Naive thymus-derived CD4-positive, alpha-beta T cell (primary cell): ENCODE data around the gene MGAT5B. TPM values are rescaled to one million over a fixed set of nuclear protein-coding genes. Genes with fewer than 3 reads are reported as not detected.

ENCODE experiments used
- ATAC-seq: fragments of 150-1000 bp; cut with Tn5 transposase; 2 replicates; pipeline ENCODE4 v1.10.0; 2021; ENCODE audit warnings: mild to moderate bottlenecking, moderate library complexity
- CTCF ChIA-PET: fragments of 350-600 bp; sonication (Branson Sonifier 250); formaldehyde crosslinking; loops from one replicate; lab custom pipeline; 2021; ENCODE audit warnings: antibody characterized with exemption; lab: Charles Lee
- POLR2A ChIA-PET: fragments of 350-600 bp; sonication (Branson Sonifier 250); formaldehyde crosslinking; loops from one replicate; lab custom pipeline; 2021; ENCODE audit warnings: antibody characterized with exemption, inconsistent platforms; lab: Charles Lee
- DNase-seq, 9 donors: peaks; one replicate each; pipeline versions ENCODE4 v3.0.0 to v3.0.0-alpha.2; 2020 to 2022; ENCODE audit warnings: mixed read lengths in 1 of 9
- H3K27ac ChIP-seq: one replicate; pipeline ENCODE4 v1.7.0; 2013; ENCODE audit warnings: mild to moderate bottlenecking, low read depth, low read length, moderate library complexity
- H3K27me3 ChIP-seq, 2 donors: one replicate each; pipeline ENCODE4 v1.7.0; 2013; ENCODE audit warnings: low read length in 2 of 2, mild to moderate bottlenecking in 2 of 2, moderate library complexity in 2 of 2; ENCODE audit not compliant: control insufficient read depth in 2 of 2, insufficient read depth in 2 of 2
- H3K36me3 ChIP-seq, 3 experiments: 1 replicate in 2 of 3; 2 replicates in 1 of 3; pipeline ENCODE4 v1.7.0; 2013; ENCODE audit warnings: low read length in 3 of 3, mild to moderate bottlenecking in 3 of 3, moderate library complexity in 1 of 3; ENCODE audit not compliant: insufficient read depth in 3 of 3, control insufficient read depth in 2 of 3
- H3K4me1 ChIP-seq, 2 donors: one replicate each; pipeline ENCODE4 v1.7.0; 2013; ENCODE audit warnings: low read length in 2 of 2, mild to moderate bottlenecking in 2 of 2, moderate library complexity in 1 of 2; ENCODE audit not compliant: control insufficient read depth in 2 of 2, insufficient read depth in 2 of 2
- H3K4me3 ChIP-seq: 2 replicates; pipeline ENCODE4 v1.7.0; 2013; ENCODE audit warnings: mild to moderate bottlenecking, low read length
- H3K9me3 ChIP-seq, 3 experiments: 1 replicate in 2 of 3; 2 replicates in 1 of 3; pipeline ENCODE4 v1.7.0; 2013; ENCODE audit warnings: low read length in 3 of 3; ENCODE audit not compliant: control insufficient read depth in 2 of 3
- H3K27ac Mint-ChIP-seq, 9 donors: one replicate each; pipeline ENCODE4 v1.8.0; 2020 to 2022; ENCODE audit warnings: mixed read lengths in 9 of 9, mild to moderate bottlenecking in 8 of 9, moderate library complexity in 5 of 9, inconsistent platforms in 2 of 9
- H3K27me3 Mint-ChIP-seq, 5 donors: one replicate each; pipeline ENCODE4 v1.8.0; 2021 to 2022; ENCODE audit warnings: mixed read lengths in 5 of 5, mild to moderate bottlenecking in 1 of 5
- H3K36me3 Mint-ChIP-seq, 5 donors: one replicate each; pipeline ENCODE4 v1.8.0; 2020 to 2022; ENCODE audit warnings: mixed read lengths in 5 of 5, mild to moderate bottlenecking in 3 of 5, inconsistent platforms in 1 of 5
- H3K4me1 Mint-ChIP-seq, 7 donors: one replicate each; pipeline ENCODE4 v1.8.0; 2020 to 2022; ENCODE audit warnings: mixed read lengths in 7 of 7, mild to moderate bottlenecking in 3 of 7, inconsistent platforms in 1 of 7
- H3K4me3 Mint-ChIP-seq, 10 donors: one replicate each; pipeline ENCODE4 v1.8.0; 2020 to 2022; ENCODE audit warnings: mild to moderate bottlenecking in 10 of 10, mixed read lengths in 10 of 10, moderate library complexity in 6 of 10, inconsistent platforms in 2 of 10
- H3K9me3 Mint-ChIP-seq, 11 donors: one replicate each; pipeline ENCODE4 v1.8.0; 2020 to 2022; ENCODE audit warnings: mixed read lengths in 11 of 11, mild to moderate bottlenecking in 4 of 11, inconsistent platforms in 1 of 11, moderate library complexity in 1 of 11
- intact Hi-C, 2 donors: fragments of 100-400 bp; cut with micrococcal nuclease; formaldehyde crosslinking; loops; one replicate each; pipeline ENCODE4 v1.15.1; 2023
- polyA plus RNA-seq, 2 donors: library from polyadenylated mRNA; unstranded; fragments of 300-500 nt; fragmentation: Illumina TruSeq; gene quantifications; one replicate each; pipeline ENCODE4 v1.2.3, GENCODE V29; 2021
- total RNA-seq, 6 experiments: library from RNA in 5 of 6; stranded (reverse) in 5 of 6; gene quantifications; 1 replicate in 5 of 6; 2 replicates in 1 of 6; pipeline ENCODE4 v1.2.3 and lab custom pipeline; 2021 to 2026

MGAT5B gene
- total and polyA plus RNA-seq, 7 experiments from 2014 or later: 0.12 to 3.7 (median 1.5) TPM; not detected in 1

DNA sequence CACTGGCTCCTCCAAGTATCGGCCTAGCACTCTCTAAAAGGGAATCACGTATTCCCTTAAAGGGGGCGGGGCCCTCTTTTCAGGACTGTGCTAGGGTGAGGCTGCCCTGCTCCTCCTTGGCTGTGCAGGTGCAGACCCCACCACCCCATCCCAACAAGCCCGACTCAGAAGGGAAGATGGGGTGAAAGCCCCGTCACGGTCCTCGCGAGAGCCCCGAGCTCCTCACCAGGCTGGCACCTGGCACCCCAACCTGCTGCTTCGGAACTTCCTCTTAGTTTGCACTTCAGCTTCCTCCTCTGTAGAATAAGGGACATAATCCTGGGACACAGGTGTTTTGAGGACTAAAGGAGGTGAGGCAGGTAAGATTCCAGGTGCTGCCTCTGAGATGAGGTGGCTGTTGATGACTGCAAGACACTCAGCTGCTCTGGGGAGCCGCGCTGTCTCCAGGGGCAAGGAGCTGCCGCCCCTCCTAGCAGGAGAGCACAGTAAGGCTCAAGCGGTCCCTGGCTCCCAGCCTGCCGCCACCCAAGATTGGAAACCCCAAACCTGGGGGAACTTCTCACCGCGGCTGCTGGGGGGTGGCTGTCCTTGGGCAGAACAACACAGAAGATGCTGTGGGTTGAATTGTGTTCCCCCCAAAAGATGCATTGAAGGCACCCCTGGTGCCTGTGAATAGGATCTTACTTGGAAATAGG, 88.8 kb downstream of the MGAT5B start:
- Histone ChIP-seq H3K27ac (no peak overlapping the region), H3K4me3 (no peak overlapping the region), H3K27me3 (no peaks in the 10 kb centered on the region), H3K9me3 (no peaks in the 10 kb centered on the region), H3K36me3 (no peaks in the 10 kb centered on the region), H3K4me1 (no peaks in the 10 kb centered on the region)
- ChIA-PET POLR2A (no interaction called here), CTCF (no interaction called here)
- Mint-ChIP-seq H3K36me3 (no peaks in the 10 kb centered on the region), H3K4me3 (no peak overlapping the region), H3K9me3 (no peaks in the 10 kb centered on the region), H3K27me3 (no peaks in the 10 kb centered on the region), H3K27ac (peak overlapping the region in 1 of 9 donors; percentile 46), H3K4me1 (peaks cover 0 to 4% (median 0%) of the 10 kb centered on the region in 7 donors)
- intact Hi-C loops: loop anchor here in 1 of 2 donors (5.0 kb wide), 1 partner anchor 40 kb away; no protein-coding TSS in a partner anchor
- DNase-seq (no peak), ATAC-seq (no peak)

DNA sequence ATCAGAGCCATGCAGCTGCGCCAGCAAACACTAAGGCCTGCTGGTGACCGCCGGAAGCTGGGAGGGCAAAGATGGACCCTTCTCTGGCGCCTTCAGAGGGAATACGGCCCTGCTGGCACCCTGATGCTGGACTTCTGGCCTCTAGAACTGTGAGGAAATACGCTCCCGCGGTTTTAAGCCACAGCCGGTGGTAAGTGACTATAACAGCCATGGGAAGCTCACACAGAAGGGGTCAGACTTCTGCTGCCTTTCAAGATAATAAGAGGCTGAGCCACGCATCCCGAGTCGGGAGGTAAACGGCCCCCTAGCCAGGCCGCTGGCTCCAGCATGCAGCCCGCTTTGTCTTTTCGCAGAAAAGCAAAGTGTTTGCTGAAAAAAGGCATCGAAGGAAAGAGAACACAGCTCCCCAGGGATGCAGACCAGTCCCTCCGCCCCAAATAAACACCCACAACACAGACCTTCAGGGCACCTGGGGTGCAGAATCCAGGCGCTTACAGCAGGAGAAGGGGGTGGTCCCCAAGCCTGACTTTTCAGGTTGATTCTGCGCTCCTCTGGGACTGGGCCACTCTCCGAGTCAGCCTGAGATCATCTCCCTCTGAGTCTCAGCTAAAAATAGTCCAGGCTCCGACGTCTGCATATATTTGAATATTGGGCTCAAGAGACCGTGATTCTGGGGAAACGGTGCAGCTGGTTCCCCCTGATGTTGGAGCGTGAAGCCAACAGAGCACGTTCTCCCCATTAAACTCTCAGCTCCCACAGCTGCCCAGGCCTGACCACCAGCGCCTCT, 89.7 kb downstream of the MGAT5B start:
- CTCF ChIA-PET: no interaction called here
- Histone ChIP-seq H3K4me3 (no peak overlapping the region), H3K4me1 (no peaks in the 10 kb centered on the region), H3K36me3 (no peaks in the 10 kb centered on the region), H3K27ac (no peak overlapping the region), H3K27me3 (no peaks in the 10 kb centered on the region), H3K9me3 (no peaks in the 10 kb centered on the region)
- POLR2A ChIA-PET: no interaction called here
- Mint-ChIP-seq H3K27me3 (no peaks in the 10 kb centered on the region), H3K4me1 (peaks cover 0 to 4% (median 0%) of the 10 kb centered on the region in 7 donors), H3K36me3 (peaks cover 0 to 3% (median 0%) of the 10 kb centered on the region in 5 donors), H3K27ac (no peak overlapping the region), H3K9me3 (no peaks in the 10 kb centered on the region), H3K4me3 (no peak overlapping the region)
- ATAC-seq: no peak
- intact Hi-C loops: loop anchor here in 1 of 2 donors (5.0 kb wide), 1 partner anchor 39 kb away; no protein-coding TSS in a partner anchor
- no peak for DNase-seq

DNA sequence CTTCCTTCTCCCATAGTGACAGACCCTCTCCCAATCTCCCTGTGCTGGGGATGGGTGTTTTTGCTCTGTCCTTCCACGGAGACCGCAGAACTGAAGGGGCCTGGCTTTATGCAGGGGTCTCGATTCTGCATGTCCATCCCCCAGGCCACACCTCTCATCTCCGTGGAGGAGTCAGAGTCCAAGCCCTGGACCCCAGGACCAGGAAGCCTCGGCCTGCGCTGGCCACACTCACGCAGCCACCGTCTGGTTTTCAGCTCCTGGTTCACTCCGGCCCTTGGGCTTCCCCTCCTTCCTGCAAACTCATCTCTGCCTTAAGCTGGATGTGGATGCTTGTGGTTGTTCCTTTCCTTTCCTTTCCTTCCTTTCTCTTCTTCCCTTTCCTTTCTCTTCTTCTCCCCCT, 90.8 kb downstream of the MGAT5B start:
- H3K27ac ChIP-seq: no peak overlapping the region
- intact Hi-C loops: loop anchor here in 1 of 2 donors (5.0 kb wide), 1 partner anchor 38 kb away; no protein-coding TSS in a partner anchor
- peak overlapping the region in 1 of 9 donors; percentile 58 for H3K27ac Mint-ChIP-seq
- ChIA-PET POLR2A (no interaction called here), CTCF (no interaction called here)
- H3K36me3 Mint-ChIP-seq: peaks cover 0 to 7% (median 0%) of the 10 kb centered on the region in 5 donors
- H3K4me1 Mint-ChIP-seq: peaks cover 0 to 2% (median 0%) of the 10 kb centered on the region in 7 donors
- H3K9me3 Mint-ChIP-seq: no peaks in the 10 kb centered on the region
- no peaks in the 10 kb centered on the region for H3K4me1 ChIP-seq
- no peaks in the 10 kb centered on the region for H3K36me3 ChIP-seq
- no peaks in the 10 kb centered on the region for H3K27me3 Mint-ChIP-seq
- no peaks in the 10 kb centered on the region for H3K9me3 ChIP-seq
- H3K27me3 ChIP-seq: no peaks in the 10 kb centered on the region
- H3K4me3 Mint-ChIP-seq: no peak overlapping the region
- no peak for DNase-seq
- H3K4me3 ChIP-seq: no peak overlapping the region
- ATAC-seq: no peak

DNA sequence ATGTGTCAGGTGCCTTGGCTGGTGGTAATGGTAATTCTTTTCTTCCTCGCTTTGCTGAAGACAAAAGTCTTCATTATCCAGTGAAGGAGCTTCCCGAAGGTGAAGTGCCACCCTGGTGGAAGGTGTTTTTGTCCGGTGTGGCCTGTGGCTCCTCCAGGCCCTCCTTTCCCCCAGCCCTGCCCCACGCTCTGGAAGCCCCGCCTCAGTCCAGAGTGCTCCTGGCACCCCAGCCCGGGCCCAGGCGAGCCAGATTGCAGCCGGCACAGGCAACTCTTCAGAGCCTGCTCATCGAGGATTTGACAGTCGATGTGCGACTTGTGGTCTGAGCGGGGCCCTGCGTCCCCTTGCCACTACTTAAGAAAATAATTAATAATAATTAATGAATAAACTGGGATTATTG, 93.7 kb downstream of the MGAT5B start:
- Histone ChIP-seq H3K27ac (no peak overlapping the region), H3K4me1 (no peaks in the 10 kb centered on the region), H3K36me3 (no peaks in the 10 kb centered on the region), H3K4me3 (no peak overlapping the region), H3K27me3 (no peaks in the 10 kb centered on the region), H3K9me3 (no peaks in the 10 kb centered on the region)
- H3K4me1 Mint-ChIP-seq: peaks cover 0 to 12% (median 0%) of the 10 kb centered on the region in 7 donors
- ATAC-seq (no peak), DNase-seq (no peak)
- CTCF ChIA-PET: no interaction called here
- POLR2A ChIA-PET: no interaction called here
- peaks cover 0 to 7% (median 0%) of the 10 kb centered on the region in 5 donors for H3K36me3 Mint-ChIP-seq
- intact Hi-C loops: no loop called here
- peaks cover 0 to 7% (median 0%) of the 10 kb centered on the region in 5 donors for H3K27me3 Mint-ChIP-seq
- no peak overlapping the region for H3K4me3 Mint-ChIP-seq
- H3K27ac Mint-ChIP-seq: peak overlapping the region in 1 of 9 donors; percentile 87
- H3K9me3 Mint-ChIP-seq: no peaks in the 10 kb centered on the region

DNA sequence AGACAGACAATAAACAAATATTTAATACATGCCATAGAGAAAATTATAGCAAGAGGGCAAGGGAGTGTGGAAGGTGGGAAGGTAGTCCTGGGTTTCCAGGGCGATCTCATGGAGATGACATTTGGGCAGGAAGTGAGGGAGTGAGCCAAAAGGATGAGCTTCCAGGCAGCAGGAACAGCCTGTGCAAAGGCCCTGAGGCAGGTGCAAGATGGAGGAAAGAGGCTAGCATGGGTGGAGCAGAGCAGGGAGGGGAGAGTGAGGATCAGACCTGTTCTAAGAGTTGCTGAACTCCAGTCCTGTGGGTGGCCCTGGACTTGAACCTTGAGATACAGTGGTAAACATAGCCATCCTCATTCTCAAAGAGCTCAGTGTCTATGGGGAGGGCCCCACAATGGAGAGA, 94.7 kb downstream of the MGAT5B start:
- Mint-ChIP-seq H3K27ac (peak overlapping the region in 3 of 9 donors; percentile 18 to 69 (median 28)), H3K36me3 (peaks cover 0 to 7% (median 0%) of the 10 kb centered on the region in 5 donors), H3K4me3 (peak overlapping the region in 1 of 10 donors; percentile 28), H3K9me3 (no peaks in the 10 kb centered on the region), H3K4me1 (peaks cover 0 to 22% (median 0%) of the 10 kb centered on the region in 7 donors), H3K27me3 (peaks cover 0 to 16% (median 0%) of the 10 kb centered on the region in 5 donors)
- no peaks in the 10 kb centered on the region for H3K9me3 ChIP-seq
- ATAC-seq (no peak), DNase-seq (no peak)
- CTCF ChIA-PET: no interaction called here
- H3K4me3 ChIP-seq: no peak overlapping the region
- no peak overlapping the region for H3K27ac ChIP-seq
- H3K27me3 ChIP-seq: no peaks in the 10 kb centered on the region
- intact Hi-C loops: no loop called here
- no peaks in the 10 kb centered on the region for H3K4me1 ChIP-seq
- POLR2A ChIA-PET: no interaction called here
- no peaks in the 10 kb centered on the region for H3K36me3 ChIP-seq

DNA sequence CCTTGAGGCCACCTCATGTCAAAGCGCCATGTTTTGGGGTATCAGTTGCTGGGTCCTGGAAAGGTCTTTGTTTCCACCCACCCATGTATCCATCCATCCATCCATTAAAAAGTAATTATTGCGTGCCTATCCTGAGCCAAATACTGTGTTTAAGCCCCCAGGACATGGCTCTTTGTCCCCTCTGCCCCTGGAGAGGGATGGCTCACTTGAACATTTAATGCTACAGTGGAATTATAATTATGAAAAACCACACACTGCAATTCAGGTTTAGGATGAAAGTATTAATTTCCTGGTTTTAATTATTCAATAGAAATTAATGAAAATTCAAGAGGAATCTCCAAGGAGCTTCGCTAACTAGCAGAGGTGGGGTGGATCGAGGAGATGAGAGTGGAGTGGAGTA, 97.8 kb downstream of the MGAT5B start:
- intact Hi-C loops: no loop called here

More for the DNA sequence above, 97.8 kb downstream of the MGAT5B start:
- Histone ChIP-seq H3K9me3 (no peaks in the 10 kb centered on the region), H3K4me3 (no peak overlapping the region), H3K36me3 (no peaks in the 10 kb centered on the region), H3K27me3 (no peaks in the 10 kb centered on the region), H3K4me1 (peaks cover 7 to 12% of the 10 kb centered on the region in 2 donors), H3K27ac (no peak overlapping the region)
- ChIA-PET POLR2A (interaction anchor here (0.9 kb wide), 1 partner anchor 11 kb away, joined by 4 read pairs; no protein-coding TSS in a partner anchor), CTCF (interaction anchor here (0.6 kb wide), 1 partner anchor 91 kb away, joined by 3 read pairs; no protein-coding TSS in a partner anchor)
- ATAC-seq (no peak), DNase-seq (no peak)
- H3K4me3 Mint-ChIP-seq: peak overlapping the region in 1 of 10 donors; percentile 12
- peaks cover 0 to 46% (median 8%) of the 10 kb centered on the region in 5 donors for H3K27me3 Mint-ChIP-seq
- peaks cover 9 to 37% (median 16%) of the 10 kb centered on the region in 7 donors for H3K4me1 Mint-ChIP-seq
- peak overlapping the region in 4 of 9 donors; percentile 11 to 62 (median 47) for H3K27ac Mint-ChIP-seq
- H3K9me3 Mint-ChIP-seq: no peaks in the 10 kb centered on the region
- peaks cover 0 to 7% (median 0%) of the 10 kb centered on the region in 5 donors for H3K36me3 Mint-ChIP-seq
